NT2/D1 (cell line): Measurements from ENCODE around the gene PTGIS.

Source experiments
- DNase-seq: peaks from one replicate; pipeline ENCODE4 v3.0.0-alpha.2; 2011; ENCODE audit warnings: low read depth, low spot score
- H3K27me3 ChIP-seq: 2 replicates; pipeline ENCODE4 v1.6.0; 2011; ENCODE audit warnings: mild to moderate bottlenecking; ENCODE audit not compliant: insufficient read length, insufficient read depth
- H3K36me3 ChIP-seq: 2 replicates; pipeline ENCODE4 v1.6.1; 2011; ENCODE audit warnings: mild to moderate bottlenecking, low read length, mixed read lengths; ENCODE audit not compliant: insufficient read depth, insufficient read length
- H3K4me1 ChIP-seq: 2 replicates; pipeline ENCODE4 v1.5.1; 2011; ENCODE audit not compliant: insufficient read depth, insufficient read length
- H3K4me3 ChIP-seq: 2 replicates; pipeline ENCODE4 v1.5.1; 2011; ENCODE audit warnings: low read depth; ENCODE audit not compliant: insufficient read length
- H3K9ac ChIP-seq: 2 replicates; pipeline ENCODE4 v1.6.0; 2011; ENCODE audit warnings: low read depth; ENCODE audit not compliant: insufficient read length
- H3K9me3 ChIP-seq: 2 replicates; pipeline ENCODE4 v1.5.1; 2011; ENCODE audit warnings: mild to moderate bottlenecking, low read length; ENCODE audit not compliant: insufficient read depth
- SUZ12 ChIP-seq: IDR thresholded peaks from 2 replicates; pipeline ENCODE4 v1.6.1; 2011; ENCODE audit not compliant: insufficient read length, insufficient read depth; ENCODE audit errors: extremely low read depth
- YY1 ChIP-seq: IDR thresholded peaks from 2 replicates; pipeline ENCODE4 v1.6.1; 2011; ENCODE audit not compliant: insufficient read length, insufficient read depth
- ZNF274 ChIP-seq: IDR thresholded peaks from 2 replicates; pipeline ENCODE4 v1.6.1; 2011; ENCODE audit warnings: mild to moderate bottlenecking, low read depth, low read length

The PTGIS gene

GRCh38 chr20:49584418-49585382 lies 16.8 kb upstream of the PTGIS start:
- no peak overlapping the region for H3K9ac ChIP-seq

DNA sequence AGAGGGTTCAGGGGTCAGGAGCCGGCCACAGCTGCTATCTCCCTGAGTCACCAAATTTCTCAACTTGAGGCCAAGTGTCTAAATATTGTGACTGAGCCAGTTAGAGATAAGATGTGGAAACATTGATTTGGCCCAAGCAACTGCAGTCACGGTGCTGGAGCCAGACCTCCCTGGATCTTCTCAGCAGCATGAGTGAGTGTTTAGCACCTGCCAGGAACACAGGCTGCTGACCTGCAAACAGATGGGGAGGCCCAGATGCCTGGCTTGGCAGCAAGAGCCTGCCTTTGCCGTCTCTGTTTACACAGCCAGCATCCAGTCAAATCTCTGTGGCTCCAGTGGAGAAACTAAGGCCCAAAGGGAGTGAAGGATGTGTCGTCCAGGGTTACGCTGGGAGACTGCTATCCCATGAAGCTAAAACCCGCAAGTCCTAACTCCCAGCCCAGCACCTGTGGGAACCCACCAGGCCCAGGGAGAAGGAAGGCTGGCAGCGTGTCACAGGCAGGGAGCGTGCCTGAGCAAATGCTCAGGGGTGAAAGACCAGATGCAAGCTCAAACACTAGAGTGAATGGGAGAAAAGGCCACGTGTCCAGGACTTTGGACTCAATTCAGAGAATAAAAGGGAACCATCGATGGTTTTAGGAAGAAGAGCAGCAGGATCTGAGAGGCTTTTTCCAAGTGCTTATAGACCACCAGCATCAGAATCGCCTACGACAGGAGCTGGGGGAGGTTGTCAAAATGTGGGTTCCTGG lies 15.9 kb upstream of the PTGIS start:
- no peak for TF ChIP-seq SUZ12
- no peak for TF ChIP-seq ZNF274
- TF ChIP-seq YY1, result no peak
- no peak for DNase-seq
- Histone ChIP-seq H3K9ac (no peak overlapping the region), H3K4me3 (no peak overlapping the region), H3K36me3 (no peaks in the 10 kb centered on the region), H3K9me3 (peaks cover 7% of the 10 kb centered on the region), H3K27me3 (no peaks in the 10 kb centered on the region), H3K4me1 (peaks cover 14% of the 10 kb centered on the region)

More at GRCh38 chr20:49584418-49585382, 16.8 kb upstream of the PTGIS start:
- Histone ChIP-seq H3K4me1 (peaks cover 13% of the 10 kb centered on the region), H3K4me3 (no peak overlapping the region), H3K36me3 (no peaks in the 10 kb centered on the region), H3K9me3 (peaks cover 7% of the 10 kb centered on the region), H3K27me3 (no peaks in the 10 kb centered on the region)
- no peak for TF ChIP-seq SUZ12
- TF ChIP-seq YY1, result no peak
- TF ChIP-seq ZNF274, result no peak
- DNase-seq, result no peak

GRCh38 chr20:49583343-49583668 lies 15.4 kb upstream of the PTGIS start:
- TF ChIP-seq YY1 (no peak), ZNF274 (no peak), SUZ12 (no peak)
- Histone ChIP-seq H3K36me3 (no peaks in the 10 kb centered on the region), H3K4me1 (peaks cover 14% of the 10 kb centered on the region)

DNA sequence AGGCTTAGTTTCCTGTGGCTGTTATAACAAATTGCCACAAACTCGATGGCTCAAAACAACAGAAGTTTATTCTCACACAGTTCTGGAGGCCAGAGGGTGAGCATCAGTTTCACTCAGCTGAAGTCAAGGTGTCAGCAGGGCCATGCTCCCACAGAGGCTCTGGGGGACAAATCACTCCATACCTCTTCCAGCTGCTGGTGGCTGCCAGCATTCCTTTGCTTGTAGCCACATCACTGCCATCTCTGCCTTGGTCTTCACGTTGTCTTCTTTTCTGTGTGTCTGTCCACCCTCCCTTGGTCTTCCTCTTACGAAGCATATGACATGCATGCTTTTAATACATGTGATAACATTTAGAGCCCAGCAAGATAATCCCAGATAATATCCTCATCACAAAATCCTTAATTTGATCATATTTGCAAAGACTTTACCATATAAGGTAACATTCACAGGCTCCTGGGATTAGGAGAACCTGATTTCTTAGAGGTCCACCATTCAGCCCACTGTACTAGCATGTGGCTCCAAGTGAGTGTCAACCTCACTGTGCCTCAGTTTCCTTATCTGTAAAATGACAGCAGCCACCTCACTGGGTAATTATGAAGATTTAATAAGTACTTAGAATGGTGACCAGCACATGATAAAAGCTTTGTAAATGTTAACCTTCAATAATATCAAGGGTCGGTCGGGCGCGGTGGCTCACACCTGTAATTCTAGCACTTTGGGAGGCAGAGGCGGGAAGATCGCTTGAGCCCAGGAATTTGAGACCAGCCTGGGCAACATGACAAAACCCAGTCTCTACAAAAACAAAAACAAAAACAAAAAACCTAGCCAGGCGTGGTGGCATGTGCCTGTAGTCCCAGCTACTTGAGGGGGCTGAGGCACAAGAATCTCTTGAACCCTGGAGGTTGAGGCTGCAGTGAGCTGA lies 14.7 kb upstream of the PTGIS start:
- Histone ChIP-seq H3K9me3 (peaks cover 7% of the 10 kb centered on the region), H3K9ac (no peak overlapping the region), H3K27me3 (no peaks in the 10 kb centered on the region), H3K4me1 (peaks cover 11% of the 10 kb centered on the region), H3K4me3 (no peak overlapping the region), H3K36me3 (no peaks in the 10 kb centered on the region)
- TF ChIP-seq SUZ12, result no peak
- no peak for TF ChIP-seq YY1
- no peak for TF ChIP-seq ZNF274
- DNase-seq, result no peak

More at GRCh38 chr20:49583343-49583668, 15.4 kb upstream of the PTGIS start:
- Histone ChIP-seq H3K4me3 (no peak overlapping the region), H3K27me3 (no peaks in the 10 kb centered on the region), H3K9me3 (peaks cover 7% of the 10 kb centered on the region), H3K9ac (no peak overlapping the region)
- DNase-seq, result no peak

- H3K9ac ChIP-seq, result no peak overlapping the region
- H3K27me3 ChIP-seq, result no peaks in the 10 kb centered on the region
- no peak overlapping the region for H3K4me3 ChIP-seq
- TF ChIP-seq SUZ12 (no peak), ZNF274 (no peak), YY1 (no peak)
- H3K36me3 ChIP-seq, result no peaks in the 10 kb centered on the region
- peaks cover 11% of the 10 kb centered on the region for H3K4me1 ChIP-seq
- DNase-seq, result no peak
- H3K9me3 ChIP-seq, result peaks cover 7% of the 10 kb centered on the region
These were observed 13.5 kb upstream of the PTGIS start for GRCh38 chr20:49581482-49581881.

DNA sequence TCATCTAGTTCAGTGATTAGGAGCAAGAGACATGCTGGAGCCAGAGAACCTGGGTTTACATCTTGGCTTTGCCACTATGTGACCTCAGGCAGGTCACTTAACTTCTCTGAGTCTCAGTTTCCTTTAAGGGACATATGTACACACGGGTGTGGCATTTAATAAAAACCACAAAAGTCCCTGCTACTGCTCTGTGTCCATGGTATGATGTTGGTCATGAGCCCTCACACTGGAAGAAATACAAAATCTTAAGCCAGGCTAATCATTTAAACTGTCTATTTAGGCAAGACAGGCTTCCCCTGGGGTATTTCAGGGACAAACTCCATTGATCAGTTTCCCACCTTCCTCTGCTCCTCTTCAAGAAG lies 12.9 kb upstream of the PTGIS start:
- TF ChIP-seq SUZ12, result no peak
- no peak for TF ChIP-seq YY1
- TF ChIP-seq ZNF274, result no peak
- no peaks in the 10 kb centered on the region for H3K36me3 ChIP-seq
- no peak overlapping the region for H3K4me3 ChIP-seq
- H3K9ac ChIP-seq, result no peak overlapping the region
- H3K9me3 ChIP-seq, result peaks cover 7% of the 10 kb centered on the region
- no peaks in the 10 kb centered on the region for H3K27me3 ChIP-seq
- peaks cover 13% of the 10 kb centered on the region for H3K4me1 ChIP-seq
- no peak for DNase-seq
